Stimulated activated CD8-positive, alpha-beta memory T cell treated with anti-CD3 and anti-CD28 coated beads, Interleukin-15, amount 100 ng/mL, for 24 hours (primary cell): ENCODE results near the gene CDH4.

Source experiments
- DNase-seq: peaks from one replicate; pipeline ENCODE4 v3.0.0-alpha.2; 2020; ENCODE audit warnings: low read depth

CDH4 gene

DNA sequence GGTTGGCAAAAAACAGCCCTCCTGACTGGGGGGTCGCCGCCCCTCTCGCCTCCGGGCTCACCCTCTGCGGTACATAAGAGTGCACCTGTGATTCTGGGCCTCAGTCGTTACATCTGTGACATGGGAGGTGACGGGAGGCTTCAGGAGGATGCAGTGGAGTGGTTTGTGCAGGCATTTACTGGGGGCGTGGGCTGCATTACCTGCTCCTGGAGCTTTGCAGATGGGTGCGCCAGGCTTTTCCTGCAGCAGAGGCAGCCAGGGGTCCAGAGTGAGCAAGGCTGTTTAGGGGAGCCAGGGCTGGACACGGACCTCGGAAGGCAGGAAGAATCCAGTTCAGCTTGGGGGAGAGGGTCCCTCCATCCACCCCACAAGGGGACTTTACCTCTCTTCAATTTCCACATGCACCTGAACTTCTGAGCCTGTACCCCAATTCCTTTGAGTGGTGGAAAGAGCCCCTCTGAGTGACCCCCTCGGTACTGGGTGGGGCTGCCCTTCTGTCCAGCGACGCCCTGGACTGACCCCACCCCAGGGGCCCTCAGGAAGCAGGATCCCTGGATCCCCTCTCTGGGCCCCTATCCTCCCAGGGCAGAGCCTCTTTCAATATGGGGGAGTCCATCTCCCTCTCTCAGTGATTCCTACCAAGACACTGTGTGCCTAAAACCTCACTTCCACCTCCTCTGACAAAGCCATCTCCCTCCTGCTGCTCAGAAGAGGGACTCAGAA lies 679.6 kb downstream of the CDH4 start:
- DNase-seq: no peak

DNA sequence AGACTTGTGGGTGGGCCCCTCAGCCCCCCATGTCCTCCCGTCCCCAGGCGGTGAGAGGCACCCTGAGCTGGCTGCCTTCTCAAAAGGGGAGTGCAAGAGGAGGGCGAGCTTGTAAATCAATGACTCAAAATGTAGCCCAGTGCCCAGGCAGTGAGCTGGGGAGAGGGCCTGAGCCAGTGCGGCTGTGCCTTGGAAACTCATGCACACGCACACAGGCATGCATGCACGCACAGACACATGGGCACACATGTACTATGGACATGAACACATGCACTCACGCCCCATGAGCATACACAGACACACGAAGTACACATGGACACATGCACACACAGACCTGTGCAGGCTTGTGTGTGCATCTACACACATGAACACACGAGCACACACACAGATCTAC lies 680.1 kb downstream of the CDH4 start:
- no peak for DNase-seq

DNA sequence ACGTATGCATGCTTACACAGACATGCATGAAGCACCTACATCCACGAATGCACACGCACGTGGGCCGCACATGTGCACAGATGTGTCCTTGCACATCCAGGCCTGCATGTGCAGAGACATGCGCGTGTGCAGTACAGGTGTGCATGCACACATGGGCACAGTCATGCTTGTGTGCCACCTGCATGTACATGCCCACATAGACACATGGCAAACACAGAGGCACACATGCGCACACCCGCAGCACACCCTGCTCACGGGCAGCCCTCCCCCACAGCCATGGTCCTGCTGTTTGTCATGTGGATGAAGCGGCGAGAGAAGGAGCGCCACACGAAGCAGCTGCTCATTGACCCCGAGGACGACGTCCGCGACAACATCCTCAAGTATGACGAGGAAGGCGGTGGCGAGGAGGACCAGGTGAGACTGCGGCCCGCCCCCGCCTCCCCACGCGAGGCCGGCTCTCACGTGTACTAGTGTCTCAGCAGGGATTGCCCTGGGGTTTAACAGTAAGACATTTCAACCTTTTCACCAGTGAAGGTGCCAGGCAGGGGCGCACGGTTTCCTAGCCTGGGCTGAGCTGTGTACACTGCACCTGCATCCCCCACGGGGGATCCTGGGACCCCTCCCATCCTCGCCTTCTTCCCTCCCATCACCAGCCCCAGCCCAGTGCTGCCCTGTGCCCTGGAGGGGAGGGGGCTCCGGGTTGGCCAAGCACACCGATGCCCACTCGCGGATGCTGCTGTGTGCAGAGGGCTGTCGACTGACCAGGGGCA lies 680.8 kb downstream of the CDH4 start:
- no peak for DNase-seq

DNA sequence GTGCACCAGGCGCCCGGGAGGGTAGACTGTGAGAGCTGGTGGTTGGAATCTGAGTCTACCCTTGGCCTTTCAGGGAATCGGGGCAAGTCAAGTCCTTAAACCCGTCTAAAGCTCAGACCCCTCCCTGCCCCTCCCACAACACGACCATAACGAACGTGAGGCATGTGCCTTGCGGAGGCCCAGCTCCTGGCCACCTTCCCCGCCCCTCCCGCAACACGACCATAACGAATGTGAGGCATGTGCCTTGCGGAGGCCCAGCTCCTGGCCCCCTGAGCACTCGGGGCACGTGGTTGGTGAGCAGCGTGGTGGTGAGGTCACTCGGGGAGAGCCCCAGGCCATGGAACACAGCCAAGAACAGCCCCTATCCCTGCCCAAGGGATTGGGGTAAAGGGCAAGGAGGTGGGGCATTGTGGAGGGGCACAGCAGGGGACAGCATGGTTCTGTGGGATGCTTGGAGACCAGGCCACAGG lies 681.5 kb downstream of the CDH4 start:
- no peak for DNase-seq

DNA sequence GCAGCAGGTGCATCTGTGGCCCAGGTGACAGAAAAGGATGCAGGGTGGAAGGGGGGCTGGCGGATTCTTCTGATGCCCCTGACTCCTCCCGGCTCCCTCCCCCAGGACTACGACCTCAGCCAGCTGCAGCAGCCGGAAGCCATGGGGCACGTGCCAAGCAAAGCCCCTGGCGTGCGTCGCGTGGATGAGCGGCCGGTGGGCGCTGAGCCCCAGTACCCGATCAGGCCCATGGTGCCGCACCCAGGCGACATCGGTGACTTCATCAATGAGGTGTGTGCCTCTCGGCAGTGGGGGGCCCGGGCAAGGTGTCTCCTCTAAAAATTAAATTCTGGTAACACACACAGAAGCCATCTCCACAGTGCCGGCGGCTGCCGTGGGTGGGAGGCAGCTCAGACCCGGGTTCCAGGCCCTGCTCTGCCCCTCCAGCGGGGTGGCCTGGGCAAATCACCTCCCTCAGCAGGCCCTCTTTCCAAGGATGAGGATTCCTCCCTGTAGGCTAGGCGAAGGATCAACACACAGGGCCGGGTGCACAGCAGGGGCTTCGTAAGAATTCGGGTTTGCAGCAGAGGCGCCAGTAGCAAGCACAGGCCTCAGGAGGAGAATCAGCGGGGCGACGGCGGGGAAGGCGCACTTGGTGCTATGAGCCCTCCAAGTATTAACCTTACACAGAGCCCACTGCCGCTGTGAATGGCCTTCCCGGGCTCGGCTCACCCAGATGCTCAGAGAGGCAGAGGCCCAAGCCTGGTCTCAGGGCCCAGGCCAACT lies 682.1 kb downstream of the CDH4 start:
- DNase-seq: no peak

DNA sequence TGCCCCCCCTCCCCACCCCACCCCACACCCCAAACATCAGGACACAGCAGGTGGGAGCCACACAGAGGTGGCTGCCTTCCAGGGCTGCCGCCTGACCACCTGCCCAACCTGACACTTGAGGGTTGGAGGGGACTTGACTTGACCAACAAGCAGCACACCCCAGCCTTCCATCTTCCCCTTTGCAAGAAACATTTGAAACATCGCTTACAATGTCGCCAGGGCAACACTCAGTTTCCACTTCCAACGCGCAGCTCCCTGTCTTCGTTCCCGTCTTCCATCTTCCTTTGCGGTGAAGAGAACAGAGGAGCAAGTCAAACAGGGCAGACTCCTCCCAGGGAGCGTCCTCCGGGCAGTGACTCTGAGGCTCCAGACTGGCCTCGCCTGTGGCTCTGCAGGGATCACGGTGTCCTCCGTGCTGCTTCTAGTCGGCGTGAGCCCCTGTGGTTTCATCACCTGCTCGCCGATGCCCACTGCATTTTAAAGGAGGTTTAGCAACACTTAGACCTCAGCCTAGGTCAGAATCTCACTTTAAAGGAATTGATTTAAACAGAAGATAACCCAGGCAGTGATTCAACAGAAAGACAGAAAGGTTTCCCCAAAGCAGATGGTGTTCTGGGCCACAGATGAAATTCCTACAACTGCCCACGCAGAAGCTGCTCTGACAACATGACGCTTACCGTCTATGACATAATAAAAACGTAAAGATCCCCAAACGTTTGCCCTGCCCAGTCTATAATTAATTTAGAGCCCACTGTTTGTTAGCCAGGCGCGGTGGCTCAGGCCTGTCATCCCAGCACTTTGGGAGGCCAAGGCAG lies 682.9 kb downstream of the CDH4 start:
- DNase-seq: no peak

DNA sequence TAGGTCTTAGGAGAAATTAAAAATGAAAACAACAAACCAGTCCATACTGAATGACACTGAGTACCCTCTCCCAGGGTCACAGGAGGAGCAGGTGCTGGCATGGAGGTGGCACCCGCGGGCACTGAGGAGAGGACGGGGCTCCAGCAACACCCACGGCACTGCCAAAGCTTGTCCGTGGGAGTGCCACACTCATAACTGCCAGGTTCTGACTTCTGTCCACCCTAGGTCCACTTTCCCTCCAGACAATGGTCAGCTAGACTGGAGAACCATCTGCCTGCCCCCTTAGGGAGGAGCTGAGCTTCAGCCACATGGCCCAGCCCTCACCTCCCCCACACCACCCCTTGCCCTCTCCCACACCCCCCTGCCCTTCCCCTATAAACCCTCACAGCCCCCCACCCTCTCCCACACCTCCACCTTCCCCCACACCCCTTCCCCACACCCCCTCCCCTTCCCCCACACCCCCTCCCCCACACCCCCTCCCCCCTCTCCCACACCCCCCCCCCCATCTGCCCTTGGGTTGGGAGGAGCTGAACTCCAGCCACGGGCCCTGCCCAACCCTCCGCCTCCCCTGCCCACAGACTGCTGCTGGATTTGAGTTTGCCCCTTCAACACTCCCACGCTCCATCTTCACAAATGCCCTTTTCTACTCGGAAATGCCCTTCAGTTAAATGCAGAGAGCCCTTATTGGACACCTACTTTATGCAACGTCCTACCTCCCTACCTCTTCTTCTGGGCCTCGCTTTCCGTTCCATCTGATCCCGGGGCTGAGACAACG lies 684.1 kb downstream of the CDH4 start:
- no peak for DNase-seq

DNA sequence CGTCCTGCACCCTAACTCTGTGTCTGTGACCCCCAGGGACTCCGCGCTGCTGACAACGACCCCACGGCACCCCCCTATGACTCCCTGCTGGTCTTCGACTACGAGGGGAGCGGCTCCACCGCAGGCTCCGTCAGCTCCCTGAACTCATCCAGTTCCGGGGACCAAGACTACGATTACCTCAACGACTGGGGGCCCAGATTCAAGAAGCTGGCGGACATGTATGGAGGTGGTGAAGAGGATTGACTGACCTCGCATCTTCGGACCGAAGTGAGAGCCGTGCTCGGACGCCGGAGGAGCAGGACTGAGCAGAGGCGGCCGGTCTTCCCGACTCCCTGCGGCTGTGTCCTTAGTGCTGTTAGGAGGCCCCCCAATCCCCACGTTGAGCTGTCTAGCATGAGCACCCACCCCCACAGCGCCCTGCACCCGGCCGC lies 684.7 kb downstream of the CDH4 start:
- no peak for DNase-seq

DNA sequence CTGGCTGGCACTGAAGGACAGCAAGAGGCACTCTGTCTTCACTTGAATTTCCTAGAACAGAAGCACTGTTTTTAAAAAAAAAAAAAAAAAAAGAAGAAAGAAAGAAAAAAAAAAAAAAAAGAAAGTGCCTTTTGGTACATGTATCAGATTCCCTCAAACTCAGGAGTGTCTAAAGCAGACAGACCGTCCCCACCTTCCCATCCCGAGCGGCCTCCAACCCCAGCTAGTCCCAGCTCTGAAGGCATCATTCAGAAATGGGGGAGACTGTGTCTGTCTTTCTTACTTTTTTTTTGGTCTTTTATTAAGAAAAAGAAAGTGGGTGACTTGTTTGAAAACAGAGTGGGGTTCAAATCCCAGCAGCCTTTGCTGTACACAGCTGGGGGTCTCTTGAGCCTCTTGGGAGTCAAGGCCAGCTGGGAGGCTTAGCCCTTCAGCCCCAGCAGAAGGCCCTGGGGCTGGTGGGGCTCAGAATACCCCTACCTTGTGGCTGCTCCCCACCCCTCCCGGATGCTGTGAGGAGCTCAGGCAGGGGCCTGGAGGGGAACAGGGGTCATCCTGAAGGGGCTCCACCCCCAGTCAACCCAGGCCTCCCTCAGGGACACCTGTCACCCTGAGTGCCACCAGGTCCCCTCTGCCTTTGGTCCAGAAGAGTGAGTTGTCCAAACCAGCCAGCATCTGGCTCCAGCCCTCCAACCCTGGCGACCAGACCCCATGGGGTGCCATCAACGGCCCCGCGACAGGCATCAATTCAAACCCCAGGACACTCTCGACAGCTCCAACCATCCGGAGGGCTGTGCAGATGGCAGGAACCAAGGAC lies 685.3 kb downstream of the CDH4 start:
- no peak for DNase-seq

DNA sequence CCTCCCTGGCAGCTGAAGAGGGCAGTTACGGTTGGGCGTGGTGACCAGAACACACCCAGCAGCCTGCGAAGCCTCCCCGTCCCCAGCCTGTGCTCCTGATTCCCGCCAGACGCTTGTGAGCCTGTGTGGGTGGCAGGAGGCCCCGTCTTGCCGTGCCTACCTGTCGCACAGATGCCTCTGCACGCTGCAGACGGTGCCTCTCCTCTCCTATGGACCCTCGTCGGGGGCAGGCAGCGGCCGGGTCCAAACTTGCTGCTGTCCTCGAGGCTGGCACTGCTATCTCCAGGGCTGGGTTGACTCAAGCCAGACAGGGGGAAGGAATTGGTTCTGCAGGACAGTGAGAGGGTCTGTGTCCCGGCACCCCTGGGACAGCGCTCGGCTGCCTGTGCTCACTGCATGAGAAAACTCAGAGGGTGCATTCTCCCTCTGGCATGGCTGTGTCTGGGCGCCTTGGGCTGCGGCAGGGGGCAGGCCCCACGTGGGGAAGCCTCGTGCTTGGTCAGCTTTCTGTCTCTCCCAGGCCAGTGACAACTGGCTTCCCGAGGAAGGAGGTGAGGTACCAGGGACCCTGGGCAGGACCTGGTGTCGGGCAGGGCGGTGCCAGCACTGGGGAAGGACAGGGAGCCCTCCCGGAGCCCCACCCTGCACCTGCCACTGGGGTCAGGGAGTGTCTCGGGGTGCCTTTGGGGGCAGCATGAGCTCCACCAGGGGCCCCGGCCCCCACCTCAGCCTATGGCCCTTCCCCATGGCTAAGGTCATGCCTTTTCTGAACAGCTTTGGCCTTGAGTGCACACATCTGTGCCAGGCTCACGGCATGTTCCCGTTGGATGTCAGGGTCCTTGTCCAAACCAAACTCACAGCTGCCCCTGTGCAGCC lies 686.1 kb downstream of the CDH4 start:
- DNase-seq: no peak

DNA sequence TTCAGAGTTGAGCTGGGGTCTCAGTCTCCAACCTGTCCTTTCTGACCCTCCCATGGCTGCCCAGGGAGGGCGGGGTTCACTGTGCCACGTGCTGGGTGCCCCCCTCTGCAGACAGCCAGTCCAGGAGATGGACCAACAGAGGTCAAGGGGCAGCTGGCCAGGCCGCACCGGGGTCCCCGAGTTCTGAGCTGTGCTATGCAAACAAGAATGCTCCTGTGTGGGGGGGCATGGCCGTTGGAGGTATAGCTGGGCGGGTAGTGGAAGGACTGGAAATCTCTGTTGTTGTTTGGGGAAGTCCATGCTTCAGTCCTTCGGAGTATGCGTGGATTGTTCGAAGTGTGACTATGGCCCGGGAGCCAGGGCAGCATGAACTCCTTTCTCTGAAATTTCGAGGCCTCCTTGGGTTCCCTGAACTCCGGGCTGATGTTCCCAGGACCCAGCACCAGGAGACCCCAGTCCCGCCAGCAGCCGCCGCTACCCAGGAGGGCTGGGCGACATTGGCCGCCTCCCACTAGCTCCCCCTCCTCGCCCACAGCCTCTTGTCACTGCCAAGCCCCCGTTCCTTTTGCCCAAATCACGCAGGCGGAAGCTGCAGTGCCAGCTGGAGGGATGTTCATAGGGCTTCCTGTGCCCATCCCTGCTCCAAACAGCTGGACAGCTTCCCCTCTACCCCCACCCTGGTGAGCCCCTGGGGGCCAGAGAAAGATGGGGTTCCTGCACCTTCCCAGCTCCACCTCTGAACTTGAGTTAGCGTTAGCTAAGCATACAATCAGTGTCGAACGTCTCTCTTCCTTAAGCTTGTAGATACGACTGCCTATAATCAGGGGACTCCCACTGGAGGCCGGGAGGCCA lies 687.0 kb downstream of the CDH4 start:
- no peak for DNase-seq

DNA sequence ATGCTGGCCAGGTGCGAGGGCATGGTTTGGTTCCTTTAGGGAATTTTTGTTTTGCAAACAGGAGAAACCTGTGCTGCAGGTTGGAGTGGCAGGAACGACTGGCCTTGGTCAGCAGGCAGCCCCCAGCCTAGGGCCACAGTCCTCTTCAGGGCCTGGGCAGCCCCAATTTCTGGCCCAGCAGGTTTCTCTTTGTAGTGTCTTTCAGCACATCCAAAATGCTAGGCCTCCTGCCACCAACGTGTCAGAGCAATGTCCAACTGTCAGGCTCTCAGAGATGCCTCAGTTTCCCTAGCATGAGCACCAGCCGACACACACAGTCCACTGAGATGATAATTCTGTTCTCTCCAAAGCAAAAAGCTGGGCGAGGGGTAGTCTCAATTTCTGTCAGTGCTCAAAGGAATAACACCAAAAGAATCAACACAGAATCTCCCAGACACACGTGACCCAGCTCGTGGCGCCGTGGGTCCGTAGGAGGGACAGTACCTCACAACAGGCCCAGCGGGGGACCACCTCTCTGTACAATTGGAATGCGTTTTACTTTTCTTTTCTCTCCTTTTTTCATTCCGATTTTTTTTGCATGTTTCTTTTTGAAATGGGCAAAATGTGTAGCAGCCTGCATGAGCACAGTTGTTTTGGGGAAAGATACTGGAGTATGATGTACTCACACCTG lies 687.8 kb downstream of the CDH4 start:
- DNase-seq: no peak

DNA sequence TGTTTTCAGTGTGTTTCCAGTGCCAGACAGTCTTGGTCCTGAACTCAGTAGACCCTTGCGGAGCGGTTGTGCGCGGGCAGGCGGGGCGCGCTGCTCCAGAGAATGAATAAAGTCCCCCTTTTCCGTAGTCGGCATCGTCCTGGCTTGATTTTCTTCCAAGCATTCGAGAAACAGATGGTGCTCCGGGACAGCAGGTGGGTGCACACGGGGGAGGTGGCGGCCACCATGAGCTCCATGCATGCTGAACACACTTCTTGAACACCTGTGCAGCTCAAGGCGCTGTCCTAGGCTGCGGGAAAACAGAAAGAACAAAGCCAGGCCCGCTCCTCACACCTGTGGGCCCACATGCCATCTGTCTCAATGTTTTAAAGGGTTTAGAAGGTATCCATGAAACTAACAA lies 688.4 kb downstream of the CDH4 start:
- no peak for DNase-seq

DNA sequence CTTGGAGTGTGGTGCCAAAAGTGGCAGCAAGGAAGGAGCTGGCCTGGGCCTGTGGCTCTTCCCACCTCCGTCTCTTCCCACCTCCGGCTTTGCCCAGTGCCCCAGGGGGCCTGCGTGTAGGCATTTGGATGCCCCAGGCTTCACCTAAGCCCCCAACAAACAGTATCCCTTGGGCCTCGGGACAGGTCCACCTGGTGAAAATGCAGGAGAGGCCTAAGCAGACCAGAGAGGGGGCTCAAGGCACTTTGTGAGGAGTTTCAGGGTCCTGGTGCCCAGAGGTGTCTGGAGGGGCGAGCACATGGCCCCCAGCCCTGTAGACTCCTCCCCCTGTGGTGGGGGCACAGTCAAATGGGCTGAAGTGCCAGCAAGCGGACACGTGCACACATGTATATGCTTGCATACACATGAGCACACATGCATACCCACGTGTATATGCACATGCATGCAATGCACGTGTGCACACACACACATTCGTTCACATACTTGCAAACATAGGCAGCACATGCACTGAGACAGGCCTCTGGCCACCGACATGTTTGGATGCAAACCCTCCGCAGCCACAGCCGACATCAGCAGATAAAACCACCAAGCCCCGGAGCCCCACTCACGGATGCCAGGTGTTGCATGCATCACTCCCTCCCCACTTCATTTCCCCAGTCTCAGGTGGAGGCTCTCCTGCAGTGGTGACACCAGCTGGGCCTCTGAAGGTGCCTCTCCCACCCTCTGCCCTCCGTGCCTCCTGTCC lies 689.1 kb downstream of the CDH4 start:
- no peak for DNase-seq

DNA sequence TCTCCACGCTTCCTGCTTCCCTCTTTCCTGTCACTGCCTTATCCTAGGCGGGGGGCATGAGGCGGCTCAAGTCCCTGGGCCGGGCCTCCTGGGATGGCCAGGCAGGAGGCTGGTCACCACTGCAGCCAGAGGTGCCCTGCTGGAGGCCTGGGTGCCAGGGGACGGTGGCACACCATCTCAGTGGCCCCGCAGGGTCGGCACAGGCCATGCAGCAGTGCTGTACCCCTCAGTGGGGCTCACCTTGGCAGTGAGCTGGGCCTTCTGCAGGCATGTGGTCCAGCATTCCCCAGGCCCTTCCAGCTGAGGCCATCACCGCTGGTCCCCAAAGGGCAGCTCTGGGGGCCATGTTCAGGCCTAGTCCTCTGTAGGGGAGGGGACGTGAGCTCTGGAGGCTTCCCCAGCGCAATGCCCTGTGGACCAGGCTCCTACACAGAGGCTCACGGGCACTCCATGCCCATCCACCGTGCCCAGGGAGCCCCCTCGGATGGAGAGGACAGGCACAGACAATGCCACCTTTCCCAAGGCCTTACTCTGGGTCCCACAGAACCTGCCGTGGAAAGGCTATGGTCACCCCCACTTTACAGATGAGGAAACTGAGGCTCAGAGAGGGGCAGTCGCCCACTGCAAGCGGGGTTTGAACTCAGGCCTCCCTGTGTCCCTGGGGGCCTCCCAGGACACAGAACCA lies 689.8 kb downstream of the CDH4 start:
- DNase-seq: no peak

DNA sequence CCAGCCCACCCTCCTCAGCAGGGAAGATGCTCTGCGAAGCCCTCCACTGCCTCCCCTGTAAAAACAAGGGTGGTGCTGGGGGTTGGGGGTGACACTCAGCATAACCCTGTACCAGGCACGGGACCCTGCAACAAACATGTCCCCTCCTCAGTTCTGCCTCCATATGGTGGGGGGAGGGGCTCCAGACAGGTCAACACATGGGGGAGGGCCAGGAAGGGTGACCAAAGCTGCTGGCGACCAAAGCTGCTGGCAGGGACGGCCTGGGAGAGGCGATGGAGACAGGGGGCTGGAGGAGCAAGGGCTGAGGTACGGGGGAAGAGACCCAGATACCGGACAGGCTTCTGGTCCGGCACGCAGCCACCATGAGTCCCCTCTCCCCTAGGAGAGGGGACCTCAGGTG lies 690.5 kb downstream of the CDH4 start:
- DNase-seq: no peak
